ENCODE results near the gene NOC3L.

The NOC3L gene

GRCh38 chr10:94303929-94304328, 58.8 kb downstream of the NOC3L start:
- DNase-seq (ENCODE audit: low read depth): no peak

GRCh38 chr10:94300042-94300441, 62.7 kb downstream of the NOC3L start:
- DNase-seq (ENCODE audit: low read depth): no peak

GRCh38 chr10:94299417-94299816, 63.3 kb downstream of the NOC3L start:
- peak; percentile 85 for DNase-seq (ENCODE audit: low read depth)

GRCh38 chr10:94294168-94294567, 68.6 kb downstream of the NOC3L start:
- no peak for DNase-seq (ENCODE audit: low read depth)

GRCh38 chr10:94293354-94293753, 69.4 kb downstream of the NOC3L start:
- DNase-seq (ENCODE audit: low read depth): no peak

GRCh38 chr10:94292434-94293090, 70.2 kb downstream of the NOC3L start:
- DNase-seq (ENCODE audit: low read depth): peak; percentile 88

GRCh38 chr10:94288361-94289101, 74.2 kb downstream of the NOC3L start:
- no peak for DNase-seq (ENCODE audit: low read depth)

- peak; percentile 71 for DNase-seq (ENCODE audit: low read depth)
Observed at GRCh38 chr10:94287336-94287735, 75.4 kb downstream of the NOC3L start.

- DNase-seq (ENCODE audit: low read depth): peak; percentile 73
Observed at GRCh38 chr10:94286901-94287300, 75.8 kb downstream of the NOC3L start.

- no peak for DNase-seq (ENCODE audit: low read depth)
Observed at GRCh38 chr10:94285271-94285670, 77.5 kb downstream of the NOC3L start.

Measured in iris pigment epithelial cell (primary cell).